GM12878 (cell line): ENCODE measurements around the gene KRTAP5-3. TPM values are rescaled to one million over a fixed set of nuclear protein-coding genes. Genes with fewer than 3 reads are reported as not detected.

ENCODE experiments used
- BCL3 ChIP-seq: IDR thresholded peaks from 2 replicates; pipeline ENCODE4 v1.6.1; 2011; ENCODE audit warnings: borderline replicate concordance, low read depth, mild to moderate bottlenecking, moderate library complexity, low read length; ENCODE audit not compliant: insufficient read depth, poor library complexity, severe bottlenecking
- BMI1 ChIP-seq: fragments of 450-650 bp; IDR thresholded peaks from 2 replicates; pipeline ENCODE4 v1.6.1; 2016; ENCODE audit warnings: mild to moderate bottlenecking, moderate library complexity, borderline replicate concordance
- DPF2 ChIP-seq: fragments of 450-650 bp; IDR thresholded peaks from 2 replicates; pipeline ENCODE4 v1.6.1; 2017; ENCODE audit warnings: mild to moderate bottlenecking
- HCFC1 ChIP-seq: fragments of 150-350 bp; IDR thresholded peaks from 2 replicates; pipeline ENCODE4 v1.6.1; 2014; ENCODE audit warnings: low read length
- JUNB ChIP-seq: IDR thresholded peaks from 2 replicates; pipeline ENCODE4 v1.6.1; 2016; ENCODE audit warnings: antibody characterized with exemption, mild to moderate bottlenecking
- KAT2A ChIP-seq: conservative IDR thresholded peaks from 2 replicates; pipeline ENCODE4 v1.6.1; 2011; ENCODE audit warnings: low read depth, low read length; ENCODE audit not compliant: control insufficient read depth
- MYB ChIP-seq: fragments of 150-350 bp; IDR thresholded peaks from 2 replicates; pipeline ENCODE4 v1.6.1; 2014; ENCODE audit warnings: mild to moderate bottlenecking, low read depth, low read length, borderline replicate concordance
- PAX5 ChIP-seq: IDR thresholded peaks from 2 replicates; pipeline ENCODE4 v1.6.1; 2011; ENCODE audit warnings: low read depth, low read length, borderline replicate concordance
- POU2F2 ChIP-seq: IDR thresholded peaks from 3 replicates; pipeline ENCODE4 v1.6.1; 2011; ENCODE audit warnings: low read depth, mild to moderate bottlenecking, low read length, borderline replicate concordance
- PRDM15 ChIP-seq: fragments of 450-650 bp; formaldehyde crosslinking; IDR thresholded peaks from 2 replicates; pipeline ENCODE4 v1.4.0; 2020; ENCODE audit warnings: mild to moderate bottlenecking, moderate library complexity
- polyA plus RNA-seq, 11 experiments: library from polyadenylated mRNA; depleted of rRNA in 4 of 11; unstranded in 6 of 11; stranded (reverse) in 5 of 11; fragments of >200 nt; fragmentation: Nextera tagmentation in 4 of 11; fragmentation: Illumina TruSeq in 1 of 11; extraction: Ambion mirVana in 4 of 11; extraction: Trizol in 1 of 11; gene quantifications; 1 replicate in 1 of 11; 2 replicates in 10 of 11; pipeline versions ENCODE4 v1.2.1 to v1.2.3, GENCODE V29; 2011 to 2016; ENCODE audit warnings: inconsistent platforms in 2 of 11, missing spikeins in 2 of 11, low read depth in 1 of 11
- total RNA-seq, 4 experiments: library from RNA; depleted of rRNA in 3 of 4; stranded (reverse); fragments of >200 nt in 3 of 4; fragmentation: Illumina TruSeq in 1 of 4; extraction: Trizol in 1 of 4; gene quantifications; 2 replicates each; pipeline versions ENCODE4 v1.2.1 to v1.2.3, GENCODE V29; 2013 to 2021

The KRTAP5-3 gene
- total and polyA plus RNA-seq, 10 of the 15 experiments (the other 5 are each of a cell fraction or from before 2014, with no cell fraction given) = not detected

DNA sequence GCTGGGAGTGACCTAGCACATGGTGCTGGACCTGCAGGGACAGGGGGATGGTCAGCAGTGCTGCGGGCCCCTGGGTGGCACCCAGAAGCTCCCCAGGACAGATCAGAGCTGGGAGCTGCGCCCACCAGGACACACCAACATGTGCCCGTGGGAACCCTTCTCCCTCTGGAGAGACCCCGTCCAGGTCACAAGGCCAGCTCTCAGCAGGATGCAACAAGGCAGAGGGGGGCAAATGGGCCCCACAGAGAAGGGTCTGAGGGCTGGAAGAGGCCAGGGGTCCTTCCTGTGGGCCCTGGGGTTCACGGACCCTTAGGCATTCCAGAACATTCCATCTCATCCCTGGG is 42.4 kb downstream of the KRTAP5-3 start (continued):
- no peak for TF ChIP-seq KAT2A
- no peak for TF ChIP-seq JUNB
- no peak for TF ChIP-seq BCL3
- TF ChIP-seq DPF2 = no peak
- TF ChIP-seq HCFC1 = no peak
- TF ChIP-seq MYB = no peak
- no peak for TF ChIP-seq BMI1
- TF ChIP-seq PAX5 = no peak
- TF ChIP-seq PRDM15 (CRISPR knock-in tag) = no peak
- TF ChIP-seq POU2F2 = no peak
